ENCODE measurements around the gene ENO3.

Gene ENO3

DNA sequence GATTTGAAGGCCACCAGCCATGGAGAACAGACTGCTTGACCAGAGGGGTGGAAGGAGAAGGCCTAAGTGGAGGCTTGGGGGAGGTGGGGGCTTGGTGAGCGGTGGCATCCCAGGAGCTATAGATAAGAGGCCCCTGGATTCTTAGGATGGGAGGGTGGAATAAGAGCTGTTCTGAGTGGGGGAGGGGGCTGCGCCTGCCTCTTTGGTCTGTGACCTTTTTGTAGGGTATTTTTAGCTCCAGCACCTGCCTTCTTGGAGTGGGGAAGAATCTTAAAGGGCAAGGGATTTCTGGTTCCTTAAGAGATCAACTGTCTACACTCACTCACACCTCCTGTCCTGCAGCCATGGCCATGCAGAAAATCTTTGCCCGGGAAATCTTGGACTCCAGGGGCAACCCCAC, 567 bp downstream of the ENO3 start:
- no peak for DNase-seq

DNA sequence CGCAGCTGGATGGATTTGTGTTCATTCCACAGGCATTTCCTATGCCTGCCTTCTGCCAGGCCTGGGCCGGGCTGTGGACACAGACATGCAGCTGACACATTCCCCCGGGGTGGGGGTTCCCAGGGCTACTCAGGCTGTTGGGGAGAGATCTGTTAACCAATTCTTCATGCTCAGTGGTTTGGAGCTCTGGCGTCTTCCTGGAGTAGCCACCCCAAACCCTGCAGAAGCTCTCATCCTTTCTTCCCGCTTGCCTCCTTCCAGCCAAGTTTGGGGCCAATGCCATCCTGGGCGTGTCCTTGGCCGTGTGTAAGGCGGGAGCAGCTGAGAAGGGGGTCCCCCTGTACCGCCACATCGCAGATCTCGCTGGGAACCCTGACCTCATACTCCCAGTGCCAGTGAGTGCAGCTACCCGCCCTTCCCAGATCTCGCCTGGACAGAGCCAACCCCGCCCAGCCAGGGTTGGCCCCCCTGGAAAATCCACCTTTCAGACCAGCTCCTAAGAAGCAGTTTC, 2.6 kb downstream of the ENO3 start:
- no peak for DNase-seq

DNA sequence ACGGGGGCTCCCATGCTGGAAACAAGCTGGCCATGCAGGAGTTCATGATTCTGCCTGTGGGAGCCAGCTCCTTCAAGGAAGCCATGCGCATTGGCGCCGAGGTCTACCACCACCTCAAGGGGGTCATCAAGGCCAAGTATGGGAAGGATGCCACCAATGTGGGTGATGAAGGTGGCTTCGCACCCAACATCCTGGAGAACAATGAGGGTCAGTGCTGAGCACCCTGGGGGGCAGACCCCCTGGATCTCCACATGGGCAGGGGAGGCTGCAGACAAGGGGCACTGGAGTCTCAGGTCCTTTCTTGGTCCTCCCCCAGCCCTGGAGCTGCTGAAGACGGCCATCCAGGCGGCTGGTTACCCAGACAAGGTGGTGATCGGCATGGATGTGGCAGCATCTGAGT, 4.2 kb downstream of the ENO3 start:
- no peak for DNase-seq

DNA sequence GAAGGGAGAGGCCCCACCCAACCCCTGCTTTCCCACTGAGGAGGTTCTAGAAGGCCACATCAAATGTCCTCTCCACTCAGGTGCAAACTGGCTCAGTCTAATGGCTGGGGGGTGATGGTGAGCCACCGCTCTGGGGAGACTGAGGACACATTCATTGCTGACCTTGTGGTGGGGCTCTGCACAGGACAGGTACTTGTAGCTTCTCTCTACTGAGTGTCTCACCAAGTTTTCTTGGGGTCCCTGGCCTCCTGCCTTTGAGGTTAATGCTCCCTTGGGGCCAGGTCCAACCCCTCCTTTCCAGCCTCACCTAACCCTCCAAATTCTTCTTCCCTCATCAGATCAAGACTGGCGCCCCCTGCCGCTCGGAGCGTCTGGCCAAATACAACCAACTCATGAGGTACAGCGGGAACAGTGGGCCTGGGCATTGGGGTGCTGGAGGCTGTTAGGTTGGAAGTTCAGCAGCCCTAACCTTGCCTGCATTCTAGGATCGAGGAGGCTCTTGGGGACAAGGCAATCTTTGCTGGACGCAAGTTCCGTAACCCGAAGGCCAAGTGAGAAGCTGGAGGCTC, 5.7 kb downstream of the ENO3 start:
- DNase-seq = no peak

DNA sequence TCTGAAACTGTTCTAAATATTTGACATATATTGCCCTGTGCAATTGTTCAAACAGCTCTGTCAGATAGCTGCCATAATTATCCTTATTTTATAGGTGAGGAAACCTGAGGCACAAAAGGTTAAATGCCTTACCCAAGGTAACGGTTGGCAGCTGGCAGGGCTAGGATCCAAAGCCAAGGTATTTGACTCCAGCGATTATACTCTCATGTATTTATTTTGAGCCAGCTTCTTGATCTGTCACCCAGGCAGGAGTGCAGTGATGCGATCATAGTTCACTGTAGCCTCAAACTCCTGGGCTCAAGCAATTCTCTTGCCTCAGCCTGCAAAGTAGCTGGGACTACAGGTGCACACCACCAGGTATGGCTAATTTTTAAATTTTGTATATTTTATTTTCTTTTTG, 7.2 kb downstream of the ENO3 start:
- DNase-seq = no peak

DNA sequence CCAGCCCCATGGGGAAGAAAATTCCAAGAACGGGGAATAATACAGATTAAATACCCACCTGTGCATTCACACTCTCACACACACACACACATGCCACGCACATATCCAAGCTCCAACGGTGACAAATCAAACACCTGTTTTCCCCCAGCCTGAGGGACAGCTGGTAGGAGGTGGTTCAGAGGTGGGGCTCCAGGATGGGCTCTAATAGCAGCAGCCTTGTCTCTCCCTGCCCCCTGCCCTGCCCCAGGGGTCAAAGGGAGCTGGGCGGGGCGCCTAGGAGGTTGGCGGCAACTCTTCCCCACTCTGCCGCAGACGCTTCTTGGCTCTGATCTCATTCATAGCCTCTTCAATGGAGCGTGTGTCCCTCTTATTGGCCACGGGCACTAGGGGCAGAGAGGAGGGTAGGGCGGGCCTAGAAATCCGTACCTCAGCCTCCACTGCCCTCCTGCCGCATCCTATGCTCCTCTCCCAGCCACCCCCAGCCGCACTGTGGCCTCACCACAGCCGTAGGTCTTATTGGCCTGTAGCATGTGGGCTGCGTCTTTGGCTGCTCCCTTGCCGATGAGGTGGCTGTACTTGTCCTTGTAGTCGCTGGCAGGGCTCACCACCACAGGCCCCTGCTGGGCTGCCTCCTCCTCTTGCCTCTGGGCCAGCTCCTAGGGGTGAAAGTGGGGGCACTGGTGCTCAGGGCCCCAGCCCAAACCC, 8.5 kb downstream of the ENO3 start:
- DNase-seq = no peak

DNA sequence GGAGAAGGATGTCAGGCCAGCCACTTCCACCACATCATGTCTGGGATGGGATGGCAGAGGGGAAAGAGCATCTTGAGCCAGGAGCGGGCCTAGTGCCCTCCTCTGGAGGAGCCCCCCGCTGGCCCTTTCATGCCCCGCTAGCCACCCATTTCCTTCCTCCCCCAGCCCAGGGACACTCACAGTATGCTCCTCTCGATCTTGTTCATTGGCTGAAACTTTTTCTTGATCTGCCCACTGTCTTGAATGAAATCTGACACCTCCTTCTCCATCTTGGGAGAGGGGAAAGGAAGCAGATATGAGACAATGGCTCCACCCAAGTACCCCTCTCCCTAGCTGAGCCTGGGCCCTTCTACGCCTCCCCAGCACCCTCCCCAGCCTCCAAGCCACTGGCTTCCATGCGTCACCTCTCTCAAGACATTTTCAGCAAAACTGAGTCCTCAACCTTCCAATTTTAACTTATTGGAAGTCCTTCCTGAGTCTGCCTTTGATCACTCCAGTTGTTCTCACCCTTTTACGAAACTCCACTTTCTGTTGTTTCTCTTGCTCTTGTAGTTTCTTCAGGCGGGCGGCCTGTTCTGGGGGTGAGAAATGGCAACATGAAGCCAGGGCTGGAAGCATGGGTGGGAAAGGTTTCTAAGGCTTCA, 9.5 kb downstream of the ENO3 start:
- DNase-seq = no peak

DNA sequence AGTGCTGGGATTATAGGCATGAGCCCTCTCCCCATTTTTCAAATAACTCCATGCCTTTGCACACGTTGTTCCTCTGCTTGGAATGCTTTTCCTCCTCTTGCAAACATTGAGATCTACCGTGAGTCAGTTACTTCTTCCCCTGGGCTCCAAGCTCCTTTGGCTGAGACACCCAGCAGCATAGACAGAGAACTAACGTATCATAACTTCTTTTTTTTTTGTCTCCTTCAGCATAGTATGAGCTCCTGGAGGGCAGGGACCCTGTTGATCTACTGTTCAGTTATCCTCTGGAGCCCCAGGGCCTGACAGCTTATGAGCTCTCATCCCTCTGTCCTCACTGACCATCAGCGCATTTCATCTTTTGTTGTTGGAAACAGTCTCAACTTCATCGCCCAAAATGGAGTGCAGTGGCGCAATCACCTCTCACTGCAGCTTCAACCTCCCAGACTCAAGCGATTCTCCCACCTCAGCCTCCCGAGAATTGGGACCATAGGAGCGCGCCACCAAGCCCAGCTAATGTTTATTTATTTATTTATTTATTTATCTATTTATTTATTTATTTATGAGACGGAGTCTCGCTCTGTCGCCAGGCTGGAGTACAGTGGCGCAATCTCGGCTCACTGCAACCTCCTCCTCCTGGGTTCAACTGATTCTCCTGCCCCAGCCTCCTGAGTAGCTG, 14.5 kb downstream of the ENO3 start:
- no peak for DNase-seq

DNA sequence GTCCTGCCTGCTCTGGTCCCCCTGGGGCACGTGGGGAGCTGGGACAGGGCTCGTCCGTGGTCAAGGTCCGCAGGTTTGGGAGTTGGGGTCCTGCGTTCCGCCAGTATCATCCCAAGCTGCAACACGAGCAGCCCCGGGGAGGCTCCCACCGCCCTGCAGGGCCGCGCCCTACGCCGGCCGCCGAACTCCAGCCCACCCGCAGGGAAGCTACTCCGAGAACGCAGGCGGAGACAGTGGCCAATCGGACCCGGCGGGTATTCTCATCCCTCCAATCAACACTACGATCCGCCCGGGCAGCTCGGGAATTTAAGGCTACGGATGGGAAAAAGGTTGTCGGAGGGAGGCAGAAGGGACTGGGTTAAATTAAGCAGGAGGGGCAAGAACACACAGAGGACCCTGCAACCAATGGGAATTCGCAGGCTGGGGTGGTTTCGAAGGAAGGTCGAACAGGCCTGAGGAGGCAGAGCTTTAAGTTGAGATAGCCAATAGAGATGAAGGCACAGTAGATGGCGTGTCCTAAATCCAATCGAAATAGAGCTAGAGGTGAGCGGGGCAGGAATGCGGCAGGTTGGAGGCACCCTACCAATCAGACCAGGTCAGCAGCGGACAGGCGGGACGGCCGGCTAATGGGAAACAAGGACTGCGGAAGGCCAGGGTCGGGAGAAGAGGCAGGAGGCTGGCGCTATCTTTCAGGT, 16.1 kb downstream of the ENO3 start:
- DNase-seq = peak; percentile 98

DNA sequence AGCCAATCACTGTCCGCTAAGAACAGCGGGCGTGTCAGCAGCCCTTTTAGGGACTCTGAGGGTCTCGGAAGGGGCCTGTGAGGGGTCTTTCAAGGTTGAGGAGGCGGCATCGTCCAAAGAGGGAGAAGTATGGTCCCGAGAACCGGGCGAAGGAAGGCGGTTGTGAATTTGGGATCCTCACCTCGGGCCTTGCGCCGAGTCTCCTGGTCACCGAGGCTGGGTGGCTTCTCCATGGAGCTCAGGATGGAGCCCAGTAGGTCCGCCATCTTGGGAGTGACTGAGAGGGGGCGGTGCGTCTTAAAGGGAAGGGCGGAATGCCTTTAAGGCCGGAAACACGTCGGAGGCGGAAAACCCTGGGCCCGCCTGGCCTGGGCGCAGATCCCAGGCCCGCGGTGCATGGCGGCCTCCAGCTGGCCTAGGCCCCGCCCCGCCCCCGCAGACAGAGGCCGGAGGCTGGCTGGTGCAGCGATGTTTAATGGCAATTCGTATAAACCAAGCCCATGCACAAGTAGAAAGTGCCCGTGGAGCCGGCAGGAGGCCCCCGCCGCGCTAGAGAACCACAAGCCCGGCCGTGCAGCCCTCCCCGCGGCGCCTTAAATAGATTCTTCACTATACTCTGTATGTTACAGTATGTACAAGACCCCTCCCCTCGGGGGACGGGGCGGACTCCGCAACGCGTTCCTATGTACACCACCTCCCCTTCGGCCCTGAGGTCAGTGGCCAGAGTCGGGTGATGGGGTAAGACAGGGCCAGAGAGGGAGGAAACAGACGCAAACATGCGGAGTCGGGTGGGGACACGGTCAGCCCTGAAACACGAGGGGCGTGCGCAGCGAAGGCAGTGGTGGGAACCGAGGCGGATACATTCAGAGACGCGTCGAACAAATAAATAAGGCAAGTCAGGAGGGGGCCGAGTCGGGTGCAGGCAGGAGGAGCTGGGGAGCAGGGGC, 16.9 kb downstream of the ENO3 start, which contains the start of gene SPAG7:
Gene SPAG7, minus strand, starts transcription at position 279 of the 947 bp plus-strand sequence. Its CDS starts 13 bp downstream, at position 266.
- peak; percentile 97 for DNase-seq

DNA sequence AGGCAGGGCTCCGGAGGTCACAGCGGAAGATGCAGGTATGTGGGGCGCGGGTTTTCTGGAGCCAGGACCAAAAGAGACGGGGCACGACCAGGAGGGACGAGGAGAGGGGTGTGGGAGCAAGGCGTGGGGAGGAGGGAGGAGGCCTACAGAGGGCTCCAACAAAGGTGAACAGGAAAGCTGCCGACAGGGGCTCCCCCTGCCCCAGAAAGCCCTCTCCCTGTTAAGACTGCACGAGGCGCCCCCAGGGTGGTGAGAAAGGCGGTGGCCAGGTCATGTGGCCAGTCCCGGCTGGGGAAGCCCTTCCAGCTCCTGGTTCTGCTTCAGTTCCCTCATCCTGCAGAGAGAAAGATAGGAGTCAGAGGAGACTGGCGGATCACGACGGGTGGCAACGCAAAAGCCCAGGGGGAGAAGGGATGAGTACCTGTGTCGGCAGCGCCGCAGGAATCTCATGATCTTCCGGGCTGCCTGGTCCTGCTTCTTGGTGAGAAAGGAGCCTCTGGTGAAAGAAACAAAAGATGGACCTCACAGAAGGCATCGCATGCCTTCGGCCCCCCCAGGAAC, 17.6 kb downstream of the ENO3 start:
- DNase-seq = no peak

DNA sequence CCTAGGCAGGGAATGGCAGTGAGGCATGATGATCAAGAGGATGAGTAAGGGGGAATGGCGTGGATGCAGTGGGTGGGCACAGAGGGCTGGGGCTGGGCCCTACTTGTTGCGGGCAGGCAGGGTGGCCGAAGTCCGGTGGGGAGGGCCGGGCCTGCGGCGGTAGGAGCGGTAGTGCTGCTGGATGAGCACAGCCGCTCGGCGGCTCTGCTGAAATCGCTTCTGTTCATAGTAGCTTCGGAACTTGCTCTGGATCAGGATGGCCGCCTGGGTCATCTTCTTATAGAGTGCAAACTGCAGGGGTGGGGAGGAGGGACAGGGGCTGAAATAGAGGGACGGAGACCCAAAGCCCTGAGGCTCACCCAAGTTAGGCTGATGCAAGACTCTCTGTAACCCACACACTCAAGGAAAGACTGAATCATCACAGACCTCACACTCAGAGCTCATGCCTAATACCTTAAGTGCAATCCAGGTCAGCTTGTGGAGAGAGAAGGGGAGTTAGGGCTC, 18.2 kb downstream of the ENO3 start:
- DNase-seq = peak; percentile 62

DNA sequence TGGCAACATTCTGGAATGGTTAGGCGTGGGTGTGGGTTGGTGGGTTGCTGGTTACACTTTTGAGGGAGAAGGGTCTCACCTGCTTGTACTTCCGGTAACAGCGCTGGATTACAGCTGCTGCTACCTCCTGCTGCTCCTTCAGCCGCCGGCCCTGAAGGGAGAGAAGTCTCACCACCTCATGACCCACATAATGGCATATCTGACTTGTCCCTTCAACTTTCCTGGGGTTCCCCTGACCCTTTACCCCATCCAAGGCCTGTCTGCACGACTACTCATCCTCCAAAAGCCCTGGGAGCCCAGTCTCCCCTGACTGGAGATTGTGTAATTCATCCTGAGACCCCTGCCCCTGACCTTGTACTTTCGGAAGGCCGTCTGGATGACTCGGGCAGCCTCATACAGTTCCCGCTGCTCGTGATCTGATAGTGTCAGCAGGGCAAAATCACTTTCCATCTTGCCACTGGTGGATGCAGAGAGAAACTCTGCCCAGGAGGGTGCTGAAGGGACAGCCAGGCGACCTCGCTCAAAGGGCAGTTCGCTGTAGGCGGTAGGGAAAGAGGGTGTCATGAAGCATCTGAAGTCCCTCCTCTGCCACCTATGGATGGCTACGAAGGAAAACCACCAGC, 18.7 kb downstream of the ENO3 start:
- DNase-seq = peak; percentile 38

DNA sequence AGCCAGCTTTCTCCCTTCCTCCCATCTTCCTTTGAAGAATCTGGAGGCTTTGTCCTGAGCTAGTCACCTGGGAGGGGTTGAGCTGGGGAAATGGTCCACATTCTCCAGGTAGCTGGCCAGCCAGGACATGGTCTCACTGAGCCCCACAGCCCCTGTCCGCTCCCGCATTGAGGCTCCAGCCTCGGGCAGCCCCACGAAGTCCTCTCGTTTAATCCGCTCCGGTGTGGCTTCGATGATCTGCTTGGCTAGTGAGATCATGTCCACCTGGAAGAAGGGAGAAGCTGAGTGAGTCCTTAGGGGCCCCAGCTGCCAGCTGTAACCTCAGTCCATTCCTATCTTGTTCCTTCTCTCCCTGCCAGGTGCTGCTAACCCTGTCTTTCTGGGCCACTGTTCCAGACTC, 19.4 kb downstream of the ENO3 start:
- DNase-seq = no peak

DNA sequence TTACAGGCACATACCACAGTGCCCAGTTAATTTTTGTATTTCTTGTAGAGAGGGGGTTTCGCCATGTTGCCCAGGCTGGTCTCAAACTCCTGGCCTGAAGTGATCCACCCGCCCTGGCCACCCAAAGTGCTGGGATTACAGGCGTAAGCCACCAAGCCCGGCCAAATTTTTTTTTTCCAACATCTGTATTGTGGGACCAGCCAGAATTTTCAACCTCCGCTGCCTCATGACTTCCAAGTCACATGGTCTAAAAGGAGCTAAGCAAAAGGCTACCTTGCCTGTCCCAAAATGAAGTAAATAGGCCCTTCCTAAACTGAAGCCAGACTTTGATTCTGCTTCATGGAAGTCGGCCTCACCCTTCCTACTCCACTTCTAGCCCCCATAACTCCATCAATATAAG, 20.9 kb downstream of the ENO3 start:
- no peak for DNase-seq

DNA sequence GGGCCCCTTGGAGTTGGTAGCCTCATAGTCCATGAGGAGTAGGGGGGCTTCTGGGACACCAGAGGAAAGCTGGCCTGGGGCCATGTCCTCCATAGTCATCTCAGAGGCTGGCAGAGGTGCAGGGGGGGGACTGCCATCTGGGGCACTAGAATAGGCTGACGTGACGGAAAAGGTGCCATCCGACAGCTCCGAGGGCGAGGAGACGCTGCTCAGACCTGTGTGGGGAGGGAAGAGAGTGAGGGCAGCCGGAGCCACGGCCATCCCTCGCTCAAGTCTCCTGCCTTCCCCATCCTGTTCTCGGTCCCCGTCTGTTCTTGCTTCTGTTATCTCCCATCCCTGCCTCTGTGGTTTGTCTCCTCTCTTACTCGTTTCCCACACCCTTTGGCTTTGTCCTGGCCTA, 21.4 kb downstream of the ENO3 start:
- DNase-seq = no peak

DNA sequence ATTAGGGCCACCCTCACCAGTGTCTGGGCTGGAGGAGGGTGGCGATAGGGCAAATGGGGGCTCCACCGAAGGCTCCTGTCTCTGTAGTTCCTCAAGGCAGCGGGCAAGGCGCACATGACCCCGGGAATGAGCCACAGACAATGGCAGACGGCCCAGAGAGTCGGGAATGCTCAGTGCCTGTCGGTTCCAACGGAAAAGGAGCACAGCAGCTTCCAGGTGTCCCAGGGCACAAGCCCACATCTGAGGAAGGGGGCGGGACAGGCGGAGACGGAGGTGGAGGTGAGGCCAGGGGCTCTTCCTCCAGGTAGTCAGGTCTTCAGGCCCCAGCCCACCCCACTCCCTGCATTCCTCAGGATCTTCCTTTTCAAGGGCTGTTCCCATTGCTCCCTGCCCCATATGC, 21.8 kb downstream of the ENO3 start:
- no peak for DNase-seq

DNA sequence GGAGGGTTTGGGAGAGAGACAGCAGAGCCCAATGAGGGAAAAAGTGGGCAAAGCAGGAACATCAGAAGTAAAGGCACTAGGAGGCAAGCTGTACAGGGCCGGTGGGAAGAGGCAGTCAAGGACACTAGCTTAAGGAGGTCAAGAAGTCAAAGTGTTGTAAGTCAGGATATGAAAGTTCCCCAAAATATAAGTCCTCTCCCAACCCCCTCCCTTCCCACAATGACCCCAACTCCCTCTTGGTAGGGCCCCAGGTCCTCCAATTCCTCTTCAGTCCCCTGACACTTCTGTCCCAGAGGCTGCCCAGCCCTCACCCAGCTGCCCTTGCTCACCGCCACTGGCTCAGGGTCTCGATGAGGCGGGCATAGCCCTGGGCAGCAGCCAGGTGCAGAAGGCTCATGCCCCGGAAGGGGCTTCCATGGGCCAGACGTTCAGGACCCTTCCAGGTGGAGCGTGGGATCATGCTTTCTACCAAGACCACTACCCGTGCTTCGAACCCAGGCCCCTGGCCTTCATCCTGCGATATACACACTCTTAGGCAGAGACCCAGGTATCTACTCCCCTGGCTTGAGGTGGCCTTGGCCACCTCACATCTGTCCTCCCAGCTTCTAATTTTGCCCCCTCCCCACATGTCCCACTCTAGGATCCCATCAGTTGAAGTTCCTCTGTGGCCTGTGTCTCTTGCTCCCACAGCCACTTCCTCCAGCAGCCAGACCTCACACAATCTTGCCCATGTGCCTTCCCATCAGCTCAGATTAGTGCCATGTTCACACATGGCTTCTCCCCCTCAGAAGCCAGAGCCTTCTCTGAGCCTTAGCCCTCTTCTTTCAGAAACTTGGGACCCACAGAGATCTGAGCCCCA, 22.6 kb downstream of the ENO3 start:
- no peak for DNase-seq

DNA sequence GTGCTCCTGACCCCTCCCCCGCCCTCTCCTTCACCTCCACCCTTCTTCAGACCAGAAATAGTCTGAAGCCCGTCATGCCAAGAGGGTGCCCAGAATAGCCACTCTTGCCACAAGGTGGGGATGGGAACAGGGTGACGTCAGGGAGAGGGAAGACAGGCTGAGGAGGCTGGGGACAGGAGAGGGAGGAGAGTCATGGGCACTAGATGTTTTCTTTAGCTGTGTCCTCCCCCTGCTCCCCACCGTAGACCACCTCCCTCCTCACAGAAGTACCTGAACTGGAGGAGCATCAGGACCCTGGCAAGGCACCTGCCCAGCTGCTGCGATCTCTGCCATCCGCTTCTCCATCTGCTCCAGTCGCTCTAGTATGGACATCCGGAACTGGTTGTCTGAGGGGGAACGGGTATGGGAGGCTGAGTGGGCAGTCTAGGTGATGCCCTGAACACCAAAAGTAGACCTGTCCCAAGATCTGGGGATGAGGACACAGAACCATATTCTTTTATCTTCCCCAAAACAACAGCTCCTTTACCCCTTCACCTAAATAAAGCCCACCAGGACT, 23.3 kb downstream of the ENO3 start:
- no peak for DNase-seq
